ENCODE results near the gene GOLGA1.
A peak's percentile ranks its signal among the peaks of the same experiment; 100 is the strongest.

The GOLGA1 gene

GRCh38 chr9:124881138-124881743, 59.6 kb downstream of the GOLGA1 start:
- DNase-seq = no peak

DNA sequence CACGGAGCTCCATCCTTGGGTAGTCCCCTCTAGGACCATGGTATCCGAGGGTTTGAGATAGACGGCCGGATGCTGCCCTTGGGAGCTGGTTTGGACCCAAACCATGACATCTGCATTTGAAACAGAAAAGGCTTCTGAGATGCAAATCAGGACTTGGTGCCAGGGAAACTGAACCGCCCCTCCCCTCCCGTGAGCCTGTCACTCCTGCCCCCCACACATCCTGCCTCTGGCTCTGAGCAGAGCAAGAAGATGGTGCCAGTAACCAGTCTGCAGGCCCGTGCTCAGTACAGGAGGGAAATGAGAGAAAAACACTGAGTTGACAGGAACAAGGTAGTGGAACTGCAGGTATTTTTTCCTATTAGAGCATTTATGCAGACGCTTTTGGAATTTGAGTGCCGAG, 60.4 kb downstream of the GOLGA1 start:
- DNase-seq = no peak

GRCh38 chr9:124879226-124879625, 61.7 kb downstream of the GOLGA1 start:
- DNase-seq = no peak

GRCh38 chr9:124878518-124878917, 62.4 kb downstream of the GOLGA1 start:
- DNase-seq = no peak

DNA sequence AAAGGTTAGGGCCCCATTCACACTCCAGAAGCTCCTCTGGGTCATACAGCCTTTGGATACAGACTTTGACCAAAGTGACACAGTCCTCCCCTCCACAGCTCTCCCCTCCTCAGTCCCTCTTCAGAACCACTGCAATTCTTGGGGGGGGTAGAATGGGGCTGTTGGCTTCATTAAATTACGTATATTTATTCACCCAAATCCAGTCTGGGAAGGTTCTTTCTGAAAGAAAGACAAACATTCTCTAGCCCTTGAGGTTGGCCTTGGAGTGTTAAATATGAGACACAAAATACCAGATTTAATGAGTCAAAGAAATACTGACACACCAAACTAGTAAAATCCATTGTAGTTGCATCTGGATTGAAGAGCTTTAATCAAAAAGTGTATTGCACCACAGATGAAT, 62.9 kb downstream of the GOLGA1 start:
- no peak for DNase-seq

DNA sequence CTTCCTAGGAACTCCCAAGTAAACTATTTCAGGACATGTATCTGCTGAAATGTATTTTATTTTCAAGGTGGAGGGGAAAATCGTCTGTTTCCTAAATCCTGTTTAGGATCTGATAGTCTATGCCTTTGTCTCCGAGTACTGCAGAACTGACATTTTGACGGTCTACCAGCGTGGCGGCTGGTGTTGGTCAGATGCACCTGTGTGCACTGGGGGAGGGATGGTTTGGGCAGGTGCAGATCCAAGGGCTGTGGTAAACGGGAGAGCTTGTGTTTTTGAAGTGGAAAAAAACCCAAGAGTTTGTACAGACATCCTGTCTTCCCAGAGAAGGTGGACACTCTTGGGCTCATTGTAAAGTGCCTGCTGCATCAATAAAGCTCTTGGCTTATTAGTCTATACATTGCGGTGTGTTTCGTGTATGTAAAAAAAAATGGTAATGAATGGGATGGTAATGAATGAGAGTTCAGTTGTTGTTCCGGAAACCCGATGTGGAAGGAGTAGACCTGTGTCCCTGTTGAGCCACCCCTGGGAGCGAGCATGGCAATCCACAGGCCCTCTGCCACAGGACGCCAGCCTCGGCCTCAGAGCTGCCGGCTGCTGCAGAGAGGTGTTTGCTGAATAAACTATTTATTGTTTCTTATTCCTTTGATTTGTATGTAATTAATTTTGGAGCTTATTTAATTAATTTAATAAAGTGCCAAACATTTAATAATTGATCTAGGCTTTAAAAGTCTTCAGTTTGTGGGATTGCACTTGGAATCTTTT, 63.7 kb downstream of the GOLGA1 start:
- DNase-seq = no peak

DNA sequence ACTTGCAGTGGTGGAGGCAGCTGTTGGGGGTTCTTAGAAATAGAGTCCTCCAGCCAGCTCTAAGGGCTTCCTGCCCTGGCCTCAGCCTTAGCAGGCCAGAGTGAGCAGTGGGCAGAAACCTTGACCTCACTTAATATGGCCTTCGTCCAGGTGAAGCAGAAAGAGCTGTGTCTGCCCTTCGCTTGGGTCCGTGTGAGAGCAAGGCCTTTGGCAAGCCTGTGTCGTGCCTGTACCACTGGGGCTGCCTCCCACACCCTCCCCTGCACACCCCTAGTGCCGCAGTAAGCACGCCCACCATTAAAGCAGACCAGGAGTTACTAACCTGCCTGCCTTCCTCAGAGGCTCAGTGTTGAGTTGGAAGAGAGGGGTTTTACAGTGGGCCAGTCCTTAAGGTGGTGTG, 65.4 kb downstream of the GOLGA1 start:
- DNase-seq = no peak

DNA sequence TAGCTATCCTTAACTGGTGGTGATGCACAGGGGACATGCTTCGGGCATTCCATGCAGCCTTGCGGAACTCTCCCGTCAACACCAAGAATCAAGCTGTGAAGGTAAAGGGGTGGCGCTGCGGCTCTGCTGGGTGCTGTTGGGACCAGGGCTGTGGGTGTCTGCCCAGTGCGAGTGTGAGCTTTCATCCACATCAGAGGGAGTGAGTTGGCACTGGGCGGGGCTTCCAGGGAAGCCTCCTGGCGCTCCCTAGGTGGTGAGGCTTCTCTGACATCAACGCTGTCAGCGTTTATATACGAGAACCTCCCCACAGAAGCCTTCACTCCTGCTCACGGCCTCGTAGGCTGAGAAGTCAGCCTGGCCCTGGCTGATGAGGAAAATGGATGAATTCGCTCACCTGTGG, 67.2 kb downstream of the GOLGA1 start:
- DNase-seq = no peak

GRCh38 chr9:124871156-124871561, 69.7 kb downstream of the GOLGA1 start:
- DNase-seq = no peak

- no peak for DNase-seq
Observed at GRCh38 chr9:124870723-124871122, 70.2 kb downstream of the GOLGA1 start.

- DNase-seq = peak; percentile 68
Observed at GRCh38 chr9:124869986-124870560, 70.8 kb downstream of the GOLGA1 start.

DNA sequence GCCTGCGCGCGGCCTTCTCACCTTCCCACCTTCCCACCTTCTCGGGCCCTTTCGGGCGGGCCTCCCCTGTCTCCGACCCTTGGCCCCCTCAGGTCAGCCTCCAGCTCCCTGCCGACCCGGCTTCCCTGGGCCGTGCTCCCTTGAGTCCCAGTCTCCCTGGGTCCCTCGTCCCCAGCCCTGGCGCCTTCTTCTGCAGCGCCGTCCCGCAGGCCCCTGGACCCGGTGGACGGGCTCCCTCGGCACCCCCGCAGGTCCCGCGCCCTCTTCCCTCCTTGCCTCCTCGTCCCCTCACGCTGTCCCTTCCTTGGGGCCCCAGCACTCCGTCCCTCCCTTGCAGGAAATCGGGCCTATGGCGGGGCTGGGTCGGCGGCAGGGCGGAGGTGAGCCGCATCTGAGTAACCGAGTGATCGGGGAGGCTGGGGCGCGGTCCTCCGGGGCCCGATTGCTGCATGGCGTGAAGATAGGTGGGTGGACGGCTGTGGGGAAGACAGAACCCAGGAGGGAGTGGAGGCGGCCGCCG, 71.4 kb downstream of the GOLGA1 start:
- DNase-seq = peak; percentile 40

DNA sequence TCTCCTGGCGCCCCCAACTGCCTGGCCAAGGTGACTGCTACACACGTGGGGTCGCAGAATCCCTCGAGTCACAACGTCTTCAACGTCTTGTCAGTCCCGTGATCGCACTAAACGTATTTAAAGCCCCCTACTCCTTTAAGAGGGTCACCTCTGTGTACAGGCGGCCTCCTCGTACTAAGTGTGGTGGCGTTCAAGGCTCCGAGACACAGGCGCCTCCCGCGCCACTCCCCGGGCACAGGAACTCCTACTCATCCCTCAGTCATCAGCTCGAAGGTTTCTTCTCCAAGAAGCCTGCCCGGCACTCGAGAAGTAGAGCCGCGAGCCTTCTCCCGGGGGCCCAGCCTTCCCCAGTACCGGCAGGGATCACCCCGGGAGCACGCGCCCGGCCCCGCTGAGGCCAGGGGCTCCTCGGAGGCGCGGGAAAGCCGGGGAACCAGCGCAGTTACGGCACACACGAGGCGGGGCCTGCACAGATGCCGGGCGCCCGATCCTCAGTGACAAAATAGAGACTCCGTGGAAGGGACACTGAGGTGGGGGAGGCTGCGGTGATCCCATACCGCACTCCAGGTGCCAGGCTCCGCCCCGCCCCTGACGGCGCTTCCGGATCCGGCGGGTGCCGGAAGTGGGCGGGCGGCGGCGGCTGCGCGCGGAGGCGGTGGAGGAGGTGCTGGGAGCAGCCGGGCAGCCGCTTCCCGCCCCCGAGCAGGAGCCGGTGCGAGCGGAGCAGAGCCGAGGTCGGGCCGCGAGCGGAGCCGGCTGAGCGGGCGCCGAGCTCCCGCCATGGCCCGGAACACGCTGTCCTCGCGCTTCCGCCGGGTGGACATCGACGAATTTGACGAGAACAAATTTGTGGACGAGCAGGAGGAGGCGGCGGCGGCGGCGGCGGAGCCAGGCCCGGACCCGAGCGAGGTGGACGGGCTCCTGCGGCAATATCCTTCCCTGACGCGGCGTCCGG, 72.1 kb downstream of the GOLGA1 start:
- peak; percentile 86 for DNase-seq

GRCh38 chr9:124863371-124863871, 77.5 kb downstream of the GOLGA1 start:
- DNase-seq = no peak

- peak; percentile 95 for DNase-seq
Observed at GRCh38 chr9:124861342-124862229, 79.3 kb downstream of the GOLGA1 start, which contains the start of the genes ARPC5L and RPL35. Gene ARPC5L (plus strand): TSS chr9:124862130. CDS start chr9:124869291, 7,161 bp downstream. Gene RPL35 (minus strand): TSS chr9:124861957. CDS start chr9:124861912, 45 bp downstream.

- no peak for DNase-seq
Observed at GRCh38 chr9:124860582-124861341, 80.1 kb downstream of the GOLGA1 start.

DNA sequence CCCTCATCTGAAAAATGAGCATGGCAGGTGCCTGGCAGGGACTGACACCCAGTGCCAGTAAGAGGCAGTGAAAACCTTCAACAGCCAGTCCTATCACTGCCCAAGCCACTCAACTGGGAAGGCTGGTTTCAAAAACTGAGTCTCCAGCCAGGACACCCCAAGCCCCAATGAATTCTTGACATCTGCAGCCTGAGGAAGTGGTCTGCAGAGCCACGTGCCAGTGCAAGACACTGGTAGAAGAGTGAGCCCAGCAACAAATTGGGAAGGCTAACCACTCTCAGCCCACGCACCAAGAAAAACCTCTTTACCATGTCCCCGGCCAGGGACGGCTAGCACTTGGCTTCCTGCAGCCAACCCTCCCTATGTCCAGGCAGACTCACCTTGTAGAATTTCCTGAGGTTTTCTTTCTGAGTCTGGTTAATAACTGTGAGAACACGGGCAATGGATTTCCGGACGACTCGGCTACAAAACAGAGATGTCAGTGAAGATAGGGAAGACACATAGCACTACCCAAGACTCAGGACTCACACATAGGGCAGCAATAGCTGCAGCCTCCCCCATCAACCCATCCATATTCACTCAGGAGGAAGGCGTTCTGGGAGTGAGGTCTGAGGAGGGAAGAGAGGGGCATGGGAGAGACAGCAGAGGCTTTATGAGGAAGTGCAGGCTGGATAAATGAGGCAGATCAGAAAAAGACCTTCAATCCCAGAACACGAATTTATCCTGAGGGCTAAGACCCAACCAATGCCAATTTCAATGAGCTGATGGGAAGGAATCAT, 80.9 kb downstream of the GOLGA1 start:
- no peak for DNase-seq

GRCh38 chr9:124858330-124859046, 82.4 kb downstream of the GOLGA1 start:
- DNase-seq = no peak

DNA sequence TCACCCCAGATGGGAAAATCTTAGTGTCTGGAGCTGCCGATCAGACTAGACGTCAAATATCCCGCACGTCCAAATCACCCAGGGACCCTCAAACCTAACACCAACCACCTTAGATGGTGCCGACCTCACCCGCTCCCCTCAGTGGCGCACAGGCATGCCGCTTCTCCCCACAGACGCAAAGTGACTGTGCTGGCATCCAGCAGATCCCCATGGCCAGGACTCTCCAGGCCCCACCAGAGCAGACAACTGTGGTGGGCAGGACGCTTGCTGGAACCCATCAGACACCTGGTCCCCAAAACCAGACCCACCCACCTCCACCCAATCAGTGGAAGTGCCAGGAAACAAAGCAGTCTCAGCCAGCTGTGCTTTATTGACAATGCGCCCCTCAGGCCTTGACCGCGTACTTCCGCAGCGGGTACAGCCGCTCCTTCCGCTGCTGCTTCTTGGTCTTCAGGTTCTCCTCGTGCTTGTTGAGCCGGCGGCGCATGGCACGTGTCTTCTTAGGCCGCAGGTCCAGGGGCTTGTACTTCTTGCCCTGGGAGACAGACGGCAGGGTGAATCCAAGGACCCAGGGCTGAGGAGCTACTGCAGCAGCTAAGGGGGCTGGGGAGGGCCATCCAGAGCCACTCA, 83.2 kb downstream of the GOLGA1 start:
- no peak for DNase-seq
